H1 (cell line): Measurements from ENCODE around the gene BBS1. TPM values are rescaled to one million over a fixed set of nuclear protein-coding genes. Genes with fewer than 3 reads are reported as not detected.

ENCODE experiments used
- CHD7 ChIP-seq: fragments of 300-600 bp; sonication (generic); IDR thresholded peaks from 2 replicates; pipeline ENCODE4 v1.7.1; 2012; ENCODE audit warnings: low read length, moderate library complexity, mild to moderate bottlenecking, inconsistent platforms; ENCODE audit not compliant: insufficient replicate concordance
- polyA plus RNA-seq, 7 experiments: library from polyadenylated mRNA; depleted of rRNA in 3 of 7; stranded (reverse) in 5 of 7; unstranded in 2 of 7; fragments of >200 nt in 5 of 7; fragments of 200-250 nt in 2 of 7; gene quantifications; 1 replicate in 5 of 7; 2 replicates in 1 of 7; 4 replicates in 1 of 7; pipeline versions ENCODE4 v1.2.1 to v1.2.3, GENCODE V29; 2011 to 2013; ENCODE audit warnings: missing spikeins in 2 of 7, mixed read lengths in 2 of 7
- total RNA-seq: library from RNA; stranded (reverse); fragmentation: NEBNext Ultra II Directional; extraction: Animal tissue kit (Norgen Biotek cat#: 25700); gene quantifications from 2 replicates; pipeline ENCODE4 v1.2.1, GENCODE V29; 2021

Gene BBS1
- total and polyA plus RNA-seq, 2 of the 8 experiments (the other 6 are each of a cell fraction or from before 2014, with no cell fraction given): 19.1 to 19.5 TPM

GRCh38 chr11:66539870-66540213 is 29.4 kb downstream of the BBS1 start (continued):
- TF ChIP-seq CHD7: no peak
